Activated T-cell treated with anti-CD3 and anti-CD28 coated beads, Interleukin-2, amount 50 U/mL, for 4 hours (primary cell): ENCODE data around the gene TBCK. TPM values are rescaled to one million over a fixed set of nuclear protein-coding genes. Genes with fewer than 3 reads are reported as not detected.

ENCODE experiments used
- ATAC-seq, 2 donors: fragments of 200-7000 bp; cut with Tn5 transposase; one replicate each; pipeline ENCODE4 v1.10.0; 2021
- DNase-seq: peaks from one replicate; pipeline ENCODE4 v3.0.0-alpha.2; 2020
- H3K27me3 Mint-ChIP-seq: one replicate; pipeline ENCODE4 v1.8.0; 2021; ENCODE audit warnings: low read depth, mixed read lengths
- H3K36me3 Mint-ChIP-seq: one replicate; pipeline ENCODE4 v1.8.0; 2022; ENCODE audit warnings: mixed read lengths; ENCODE audit not compliant: insufficient read depth
- H3K4me1 Mint-ChIP-seq: one replicate; pipeline ENCODE4 v1.8.0; 2021; ENCODE audit warnings: low read depth, mixed read lengths
- H3K4me3 Mint-ChIP-seq: one replicate; pipeline ENCODE4 v1.8.0; 2021; ENCODE audit warnings: mild to moderate bottlenecking, moderate library complexity, mixed read lengths
- H3K9me3 Mint-ChIP-seq: one replicate; pipeline ENCODE4 v1.8.0; 2021; ENCODE audit warnings: mixed read lengths
- total RNA-seq, 3 donors: library from RNA; stranded (reverse); gene quantifications; one replicate each; pipeline ENCODE4 v1.2.1, GENCODE V29; 2021

The TBCK gene
- total RNA-seq, 3 donors from 2014 or later = 12.7 to 15.8 (median 15.1) TPM

DNA sequence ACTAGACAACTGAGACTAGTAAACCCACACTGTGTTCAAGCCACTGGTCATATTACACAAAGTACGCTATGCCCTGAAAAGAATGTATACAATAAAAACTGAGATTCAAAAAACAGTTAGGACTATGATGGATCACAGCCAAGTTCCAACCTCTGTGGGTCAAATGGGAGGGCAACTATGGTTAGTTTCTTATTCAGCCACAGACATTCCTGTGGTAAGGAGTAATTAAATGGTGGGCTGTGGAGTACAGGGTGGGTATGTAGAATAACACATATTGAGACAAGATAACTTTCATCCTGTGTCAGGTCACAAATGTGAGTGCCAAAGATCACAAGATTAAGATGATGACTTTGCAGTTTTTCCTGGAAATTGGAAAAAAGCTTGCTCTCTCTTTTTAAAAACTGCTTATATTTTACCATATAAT is 253.5 kb downstream of the TBCK start:
- Mint-ChIP-seq H3K27me3 (no peaks in the 10 kb centered on the region), H3K4me3 (no peak overlapping the region), H3K9me3 (no peaks in the 10 kb centered on the region), H3K4me1 (no peaks in the 10 kb centered on the region), H3K36me3 (peaks cover 17% of the 10 kb centered on the region)
- DNase-seq (no peak), ATAC-seq (no peak)

DNA sequence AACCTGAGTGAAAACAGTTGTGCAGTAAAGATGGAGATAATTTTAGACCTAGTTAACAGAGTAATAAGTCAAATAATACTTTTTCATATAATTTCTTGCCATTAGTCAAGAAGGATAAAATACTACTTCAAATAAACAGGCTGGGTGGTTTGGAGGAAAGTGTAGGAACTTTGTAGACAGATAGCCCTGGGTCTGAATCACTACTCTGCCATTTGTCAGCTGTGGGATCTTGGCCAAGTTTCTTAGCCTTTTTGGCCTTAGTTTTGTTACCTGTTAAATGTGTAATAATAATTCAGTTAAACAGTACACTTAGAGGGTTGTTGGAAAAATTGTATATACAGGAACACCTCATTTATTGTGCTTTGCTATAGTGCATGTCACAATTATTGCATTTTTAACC is 257.1 kb downstream of the TBCK start:
- ATAC-seq (no peak), DNase-seq (no peak)
- Mint-ChIP-seq H3K4me1 (no peaks in the 10 kb centered on the region), H3K27me3 (no peaks in the 10 kb centered on the region), H3K9me3 (no peaks in the 10 kb centered on the region), H3K36me3 (peaks cover 17% of the 10 kb centered on the region), H3K4me3 (no peak overlapping the region)

DNA sequence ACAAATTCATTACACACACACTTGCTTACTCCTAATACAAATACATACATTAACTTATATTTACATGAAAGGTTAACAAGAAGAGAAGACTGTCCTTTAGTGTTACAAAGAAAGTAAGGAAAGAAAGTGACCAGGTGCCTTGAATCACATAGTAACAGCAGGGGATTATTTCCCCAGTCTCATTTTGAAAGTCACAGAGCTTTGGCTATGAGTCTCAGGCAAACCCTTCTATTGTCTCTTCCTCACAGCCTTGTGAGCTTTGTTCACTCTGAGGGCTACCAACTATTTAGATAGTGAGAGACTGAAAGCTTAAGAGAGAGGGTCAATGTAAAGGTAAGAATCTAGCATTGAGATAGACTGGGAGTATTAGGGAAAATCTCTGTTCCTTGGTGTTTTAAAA is 259.1 kb downstream of the TBCK start:
- Mint-ChIP-seq H3K36me3 (peaks cover 13% of the 10 kb centered on the region), H3K27me3 (no peaks in the 10 kb centered on the region), H3K4me1 (no peaks in the 10 kb centered on the region), H3K9me3 (no peaks in the 10 kb centered on the region), H3K4me3 (no peak overlapping the region)
- DNase-seq (no peak), ATAC-seq (no peak)

DNA sequence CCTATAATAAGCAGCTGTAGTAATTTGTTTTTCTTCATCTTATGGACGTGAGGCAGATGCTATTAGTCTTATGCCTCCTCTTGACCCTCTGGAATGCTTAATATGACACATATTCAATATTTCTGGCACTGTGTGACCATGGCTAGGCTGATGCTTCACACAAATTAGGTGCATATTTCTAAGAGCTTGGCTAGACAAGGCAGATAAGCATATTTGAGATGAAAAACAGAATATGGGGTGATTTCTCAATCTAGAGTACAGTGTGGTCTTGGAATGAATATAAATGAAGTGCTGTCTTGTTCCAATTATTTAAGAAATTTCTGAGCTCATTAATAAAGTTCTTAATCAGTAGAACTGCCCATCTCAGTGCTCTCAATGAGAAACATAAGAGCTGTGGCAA is 264.5 kb downstream of the TBCK start:
- DNase-seq (no peak), ATAC-seq (no peak)
- Mint-ChIP-seq H3K4me1 (no peaks in the 10 kb centered on the region), H3K4me3 (no peak overlapping the region), H3K9me3 (no peaks in the 10 kb centered on the region), H3K36me3 (peaks cover 12% of the 10 kb centered on the region), H3K27me3 (no peaks in the 10 kb centered on the region)

DNA sequence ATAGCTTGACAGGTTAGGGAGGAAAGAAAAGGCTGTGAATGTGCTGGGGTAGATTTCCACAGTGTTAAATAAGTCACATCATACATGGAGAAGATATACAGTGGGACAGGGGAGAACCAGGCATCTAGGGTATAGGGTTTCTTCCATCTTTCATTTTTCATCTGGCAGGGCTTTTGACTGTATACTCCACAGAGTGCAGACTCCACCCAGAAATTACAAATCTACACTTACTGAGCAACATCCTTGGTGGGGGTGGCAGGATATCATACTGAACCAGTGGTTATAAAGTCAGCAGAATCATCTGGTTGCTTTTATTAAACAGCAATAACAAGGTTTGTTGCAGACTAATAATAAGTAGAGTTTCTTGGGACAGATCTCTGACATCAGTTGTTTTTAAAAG is 266.5 kb downstream of the TBCK start:
- no peak for DNase-seq
- ATAC-seq = no peak
- Mint-ChIP-seq H3K9me3 (no peaks in the 10 kb centered on the region), H3K27me3 (no peaks in the 10 kb centered on the region), H3K4me1 (no peaks in the 10 kb centered on the region), H3K4me3 (no peak overlapping the region), H3K36me3 (peaks cover 22% of the 10 kb centered on the region)

DNA sequence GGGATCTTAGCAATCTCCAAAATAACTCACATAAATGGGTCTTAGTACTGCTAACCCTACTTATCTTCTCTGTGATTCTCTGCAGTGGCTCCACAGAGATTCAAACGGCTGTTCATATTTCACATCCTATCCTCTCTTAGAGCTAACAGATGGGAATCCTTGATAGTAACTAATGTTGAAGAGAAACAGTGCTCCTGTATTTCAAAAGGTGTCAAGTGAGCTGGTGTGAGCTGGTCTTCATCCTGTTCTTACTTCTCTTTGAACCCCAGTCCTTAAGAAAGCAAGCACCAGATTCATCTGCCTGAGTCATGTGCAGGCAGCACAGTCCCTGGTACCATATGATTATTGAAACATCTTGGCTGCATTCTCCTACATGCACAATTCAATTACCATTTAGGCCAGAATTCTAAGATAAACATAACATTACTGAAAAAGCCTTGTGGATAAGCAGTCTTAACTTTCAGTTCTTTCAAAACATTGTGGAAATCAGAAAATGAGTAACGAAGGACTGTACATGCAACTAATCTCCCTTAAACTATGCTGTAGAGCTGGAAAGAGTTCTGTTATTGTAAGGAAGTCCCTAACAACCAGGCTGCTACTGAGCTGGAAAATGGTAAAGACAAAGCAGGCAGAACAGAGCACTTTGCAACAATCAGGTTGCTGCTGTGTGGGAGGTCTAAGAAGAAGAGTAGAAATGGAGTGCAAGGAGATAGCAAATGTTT is 267.6 kb downstream of the TBCK start:
- no peak overlapping the region for H3K4me3 Mint-ChIP-seq
- H3K36me3 Mint-ChIP-seq = peaks cover 22% of the 10 kb centered on the region
- ATAC-seq (no peak), DNase-seq (no peak)
- no peaks in the 10 kb centered on the region for H3K4me1 Mint-ChIP-seq
- H3K9me3 Mint-ChIP-seq = no peaks in the 10 kb centered on the region
- H3K27me3 Mint-ChIP-seq = no peaks in the 10 kb centered on the region

DNA sequence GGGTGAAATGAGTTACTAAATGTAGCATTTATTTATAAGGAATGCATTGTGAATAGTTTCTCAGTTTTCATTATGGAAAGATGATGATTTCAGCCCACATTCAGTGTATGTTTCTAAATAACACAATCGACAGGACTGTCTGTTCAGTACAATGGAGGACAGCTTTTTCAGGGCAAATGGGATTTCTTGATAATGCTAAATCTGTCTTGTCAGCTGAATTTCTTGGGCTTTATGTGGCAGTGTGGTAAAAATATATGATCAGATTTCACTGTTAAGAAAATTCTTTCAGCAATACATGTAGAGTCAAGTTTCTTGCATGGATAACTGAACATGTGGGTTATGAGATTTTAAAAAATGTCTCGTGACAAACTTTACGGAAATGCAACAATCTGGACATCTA is 269.9 kb downstream of the TBCK start:
- ATAC-seq = no peak
- Mint-ChIP-seq H3K4me3 (no peak overlapping the region), H3K27me3 (no peaks in the 10 kb centered on the region), H3K36me3 (peaks cover 22% of the 10 kb centered on the region), H3K9me3 (no peaks in the 10 kb centered on the region), H3K4me1 (no peaks in the 10 kb centered on the region)
- DNase-seq = no peak

GRCh38 chr4:106041294-106042002 is 274.6 kb downstream of the TBCK start:
- no peaks in the 10 kb centered on the region for H3K27me3 Mint-ChIP-seq
- no peak for DNase-seq
- H3K9me3 Mint-ChIP-seq = no peaks in the 10 kb centered on the region
- no peak overlapping the region for H3K4me3 Mint-ChIP-seq
- H3K4me1 Mint-ChIP-seq = no peaks in the 10 kb centered on the region
- H3K36me3 Mint-ChIP-seq = peaks cover 10% of the 10 kb centered on the region
- ATAC-seq = no peak

DNA sequence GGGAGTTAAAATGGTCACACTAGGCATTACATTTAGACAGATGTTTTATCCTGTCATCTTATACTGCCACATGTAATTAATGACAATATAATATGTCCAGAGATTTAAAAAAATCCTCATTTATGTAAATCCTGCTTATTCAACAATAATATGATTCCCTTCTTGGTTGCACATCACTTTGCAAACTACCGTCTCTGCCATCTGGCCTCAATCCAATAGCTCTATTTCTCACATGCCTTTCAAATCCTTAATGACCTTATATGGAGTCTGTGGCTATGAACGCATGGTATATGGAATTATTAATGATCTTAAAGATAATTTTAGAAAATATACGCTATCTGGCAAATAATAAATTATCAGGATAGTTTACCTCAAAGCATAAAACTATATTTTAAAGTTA is 276.2 kb downstream of the TBCK start:
- Mint-ChIP-seq H3K4me1 (no peaks in the 10 kb centered on the region), H3K9me3 (no peaks in the 10 kb centered on the region), H3K27me3 (no peaks in the 10 kb centered on the region), H3K4me3 (no peak overlapping the region), H3K36me3 (no peaks in the 10 kb centered on the region)
- ATAC-seq = no peak
- DNase-seq = no peak

DNA sequence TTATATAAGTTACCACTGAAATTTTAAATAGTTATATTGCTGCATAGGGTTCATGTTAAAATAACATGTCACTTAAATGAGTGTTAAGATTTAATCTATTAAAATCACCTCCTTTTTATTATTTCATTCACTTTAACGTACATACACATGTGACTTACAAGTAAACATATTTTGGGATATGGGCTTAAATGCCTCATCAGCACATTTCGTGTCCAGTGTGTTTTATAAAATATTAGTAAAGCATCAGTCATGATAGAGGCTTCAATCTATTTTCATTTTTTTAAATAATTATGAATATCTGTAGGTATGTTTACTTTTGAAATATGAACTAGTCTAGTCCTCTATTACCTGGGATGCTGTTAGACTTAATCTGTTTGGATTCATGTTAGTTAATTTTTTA is 277.1 kb downstream of the TBCK start:
- Mint-ChIP-seq H3K27me3 (no peaks in the 10 kb centered on the region), H3K4me1 (no peaks in the 10 kb centered on the region), H3K36me3 (no peaks in the 10 kb centered on the region), H3K9me3 (no peaks in the 10 kb centered on the region), H3K4me3 (no peak overlapping the region)
- DNase-seq = no peak
- no peak for ATAC-seq

DNA sequence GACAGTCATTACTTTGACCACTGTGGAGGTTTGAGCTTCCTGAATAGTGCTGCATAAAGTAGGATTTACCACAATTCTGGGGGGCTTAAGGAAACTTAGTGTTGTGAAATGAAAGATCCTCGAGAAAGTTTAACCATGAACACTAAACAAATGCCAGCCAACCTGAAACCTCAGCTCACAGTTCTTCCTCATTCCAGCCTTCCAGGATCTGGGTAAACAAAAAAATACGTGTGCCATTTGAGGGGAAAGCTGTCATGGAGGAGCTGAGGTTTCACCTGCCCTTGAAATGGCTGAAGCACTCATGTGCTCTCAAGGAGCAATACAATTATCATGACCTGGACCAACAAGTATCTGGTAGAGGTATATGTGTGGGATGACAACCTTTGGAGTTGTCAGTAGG is 278.0 kb downstream of the TBCK start:
- no peaks in the 10 kb centered on the region for H3K4me1 Mint-ChIP-seq
- H3K27me3 Mint-ChIP-seq = no peaks in the 10 kb centered on the region
- H3K9me3 Mint-ChIP-seq = no peaks in the 10 kb centered on the region

GRCh38 chr4:106036848-106037247 is 279.2 kb downstream of the TBCK start:
- Mint-ChIP-seq H3K36me3 (no peaks in the 10 kb centered on the region), H3K4me1 (no peaks in the 10 kb centered on the region), H3K27me3 (no peaks in the 10 kb centered on the region), H3K4me3 (no peak overlapping the region), H3K9me3 (peaks cover 6% of the 10 kb centered on the region)
- ATAC-seq (no peak), DNase-seq (no peak)

More for the DNA sequence above, 278.0 kb downstream of the TBCK start:
- H3K36me3 Mint-ChIP-seq = no peaks in the 10 kb centered on the region
- no peak overlapping the region for H3K4me3 Mint-ChIP-seq
- ATAC-seq (no peak), DNase-seq (no peak)

DNA sequence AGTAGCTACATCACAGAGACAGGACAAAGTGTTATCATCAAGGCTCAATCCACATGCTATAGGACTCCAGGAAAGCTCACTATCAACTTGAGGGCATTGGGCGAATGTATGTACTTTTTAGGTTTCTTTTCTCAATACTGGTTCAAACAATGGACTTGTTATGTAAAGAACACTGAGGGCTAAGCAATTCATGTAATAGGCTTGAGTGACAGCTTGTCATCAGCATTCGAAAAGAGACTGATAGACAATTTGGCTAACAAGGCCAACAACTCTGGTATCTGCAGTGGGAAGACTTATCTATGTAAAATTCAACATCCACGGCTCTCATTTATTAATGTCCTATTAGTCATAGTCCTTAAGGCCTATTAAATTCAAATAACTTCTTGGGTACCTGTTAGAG is 279.7 kb downstream of the TBCK start:
- Mint-ChIP-seq H3K27me3 (no peaks in the 10 kb centered on the region), H3K4me1 (no peaks in the 10 kb centered on the region), H3K4me3 (no peak overlapping the region), H3K9me3 (peaks cover 11% of the 10 kb centered on the region), H3K36me3 (no peaks in the 10 kb centered on the region)
- DNase-seq (no peak), ATAC-seq (no peak)

DNA sequence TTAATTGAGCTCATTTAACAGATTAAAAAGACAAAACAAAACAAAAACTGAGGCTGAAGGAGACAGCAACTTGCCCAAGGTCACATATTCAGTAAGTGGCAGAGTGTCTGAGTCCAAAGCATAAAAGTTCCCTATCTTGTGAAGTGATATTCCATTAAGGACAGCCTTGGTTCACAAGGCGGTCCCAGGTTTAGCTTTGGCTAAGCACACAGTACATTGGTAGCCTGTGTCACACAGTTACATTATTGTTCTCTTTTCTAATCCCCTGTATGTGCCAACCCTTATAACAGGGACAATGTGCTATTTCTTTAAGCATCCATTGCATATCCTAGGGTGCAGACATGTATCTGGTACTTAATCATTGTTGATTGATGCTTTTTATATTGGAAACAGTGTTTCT is 280.8 kb downstream of the TBCK start:
- H3K9me3 Mint-ChIP-seq = peaks cover 14% of the 10 kb centered on the region
- no peak overlapping the region for H3K4me3 Mint-ChIP-seq
- no peak for ATAC-seq

GRCh38 chr4:106034751-106035150 is 281.3 kb downstream of the TBCK start:
- no peak for DNase-seq
- no peaks in the 10 kb centered on the region for H3K36me3 Mint-ChIP-seq
- H3K4me3 Mint-ChIP-seq = no peak overlapping the region
- H3K9me3 Mint-ChIP-seq = peaks cover 19% of the 10 kb centered on the region
- ATAC-seq = no peak
- no peaks in the 10 kb centered on the region for H3K4me1 Mint-ChIP-seq
- no peaks in the 10 kb centered on the region for H3K27me3 Mint-ChIP-seq

More for the DNA sequence above, 280.8 kb downstream of the TBCK start:
- H3K4me1 Mint-ChIP-seq = no peaks in the 10 kb centered on the region
- H3K27me3 Mint-ChIP-seq = no peaks in the 10 kb centered on the region
- no peak for DNase-seq
- H3K36me3 Mint-ChIP-seq = no peaks in the 10 kb centered on the region
